Activated CD4-positive, CD25-positive, alpha-beta regulatory T cell treated with anti-CD3 and anti-CD28 coated beads, Interleukin-2, amount 50 U/mL, for 16 hours (primary cell): Measurements from ENCODE around the gene SPDYE2B.
"Not testable (repeated sequence)": the region's sequence is repeated elsewhere in the genome, so short reads cannot be mapped to it uniquely, and the experiment has no call there.

ENCODE experiments used
- DNase-seq: peaks from one replicate; pipeline ENCODE4 v3.0.0-alpha.2; 2020; ENCODE audit warnings: low read depth, low spot score

The SPDYE2B gene

DNA sequence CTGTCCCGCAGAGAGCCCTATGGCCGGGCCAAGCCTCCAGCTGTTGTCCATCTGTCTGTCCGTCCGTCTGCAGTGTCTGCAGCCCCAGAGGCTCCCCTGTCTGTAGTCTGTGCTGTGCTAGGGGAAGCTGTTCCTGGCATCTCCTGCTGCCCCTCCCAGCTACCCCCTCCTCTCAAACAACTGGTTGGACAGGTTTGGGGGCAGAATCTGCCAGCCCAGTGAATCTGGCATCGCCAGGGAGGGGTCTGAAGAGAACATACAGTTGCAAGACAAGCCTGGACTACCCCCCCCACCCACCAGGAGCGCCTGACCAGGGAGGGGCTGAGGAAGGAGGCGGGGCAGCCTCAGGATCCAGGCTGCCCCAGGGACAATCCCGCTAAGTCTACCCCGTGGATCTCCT is 7.4 kb upstream of the SPDYE2B start, which contains the start of gene UPK3BL1:
Gene UPK3BL1 (minus strand): TSS at position 101 of the 400 bp plus-strand sequence. CDS start 50 bp downstream, at position 51.
- DNase-seq, result not testable (repeated sequence)

DNA sequence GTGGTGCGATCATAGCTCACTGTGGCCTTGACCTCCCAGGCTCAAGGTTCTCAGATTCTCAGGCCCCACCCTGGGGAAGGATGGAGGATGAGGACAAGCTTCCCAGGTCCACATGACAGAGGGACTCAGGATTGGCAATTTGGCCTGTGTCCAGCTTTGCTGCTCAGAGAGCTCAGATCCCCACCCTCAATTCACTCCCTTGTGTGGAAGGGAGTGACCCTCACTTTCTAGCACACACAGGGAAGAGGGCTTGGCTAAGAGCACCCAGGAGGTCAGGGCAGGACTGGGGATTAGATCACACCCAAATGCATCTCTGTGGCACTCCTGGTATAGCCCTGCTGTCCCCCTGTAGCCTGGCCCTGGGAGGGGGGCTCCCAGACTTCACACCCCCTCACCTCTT is 6.7 kb upstream of the SPDYE2B start:
- not testable (repeated sequence) for DNase-seq

DNA sequence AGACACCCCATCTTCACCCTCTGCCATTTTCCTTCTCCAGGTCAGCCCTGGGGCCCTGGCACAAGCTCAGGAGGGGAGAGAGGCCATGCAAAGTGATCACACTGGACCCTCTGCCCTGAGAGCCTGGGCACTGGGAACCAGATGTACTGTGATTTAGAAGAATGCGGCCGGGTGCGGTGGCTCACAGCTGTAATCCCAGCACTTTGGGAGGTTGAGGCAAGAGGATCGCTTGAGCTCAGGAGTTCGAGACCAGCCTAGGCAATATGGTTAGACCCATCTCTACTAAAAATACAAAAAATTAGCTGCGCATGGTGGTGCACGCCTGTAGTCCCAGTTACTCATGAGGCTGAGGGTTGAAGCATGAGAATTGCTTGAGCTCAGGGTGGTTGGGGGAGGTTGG is 2.3 kb upstream of the SPDYE2B start:
- not testable (repeated sequence) for DNase-seq

DNA sequence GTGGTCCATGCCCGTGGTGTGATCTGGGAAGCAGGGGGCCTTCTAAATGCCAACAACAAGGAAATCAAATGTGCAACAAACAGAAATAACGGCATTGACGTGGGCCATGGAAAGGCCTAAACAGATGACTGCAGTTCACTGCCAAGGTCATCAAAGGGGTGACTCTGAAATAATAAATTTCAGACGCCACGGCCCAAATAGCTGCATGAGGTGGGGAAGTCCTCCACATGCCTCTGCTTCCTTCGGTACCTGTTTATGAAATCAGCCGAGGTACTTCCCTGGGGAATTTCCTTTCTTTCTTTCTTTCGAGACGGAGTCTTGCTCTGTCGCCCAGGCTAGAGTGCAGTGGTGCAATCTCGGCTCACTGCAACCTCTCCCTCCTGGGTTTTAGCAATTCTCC is 14.6 kb downstream of the SPDYE2B start:
- DNase-seq, result not testable (repeated sequence)

DNA sequence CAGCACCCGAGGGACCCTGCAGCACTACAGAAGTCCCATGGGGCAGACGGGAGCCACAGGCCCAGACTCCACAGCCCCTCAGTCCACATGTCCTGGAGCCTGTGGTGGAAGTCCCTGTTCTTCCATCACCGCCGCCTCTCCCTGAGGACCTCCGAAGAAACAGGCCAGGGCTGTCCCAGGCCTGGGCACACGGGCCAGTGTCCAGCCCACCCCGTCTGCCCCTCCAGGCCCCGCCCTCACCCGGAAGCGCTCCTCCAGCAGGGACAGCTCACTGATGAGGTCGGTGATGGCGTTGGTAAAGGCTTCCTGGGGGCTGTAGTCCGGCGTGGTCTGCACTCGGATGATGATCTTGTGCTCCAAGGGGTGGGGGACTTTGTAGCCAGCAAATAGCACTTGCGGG is 16.7 kb downstream of the SPDYE2B start:
- not testable (repeated sequence) for DNase-seq

DNA sequence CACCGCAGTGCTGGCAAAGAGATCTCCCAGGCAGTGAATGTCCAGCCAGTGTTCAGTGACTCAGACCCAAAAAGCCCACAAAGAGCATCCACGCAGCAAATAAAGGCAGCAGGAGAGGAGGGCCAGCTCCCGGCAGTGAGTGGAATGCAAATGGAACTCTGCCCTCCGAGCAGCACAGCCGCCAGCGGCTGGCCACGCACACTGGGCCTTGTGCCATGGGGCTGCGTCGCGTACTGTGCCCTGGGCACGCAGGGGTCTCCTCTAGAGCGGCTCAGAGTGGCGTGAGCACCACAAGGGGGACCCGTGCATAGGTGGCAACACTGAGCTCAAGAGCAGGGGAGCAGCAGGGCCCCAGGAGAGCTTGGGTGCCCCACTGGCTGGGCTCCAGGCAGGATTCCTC is 17.4 kb downstream of the SPDYE2B start:
- not testable (repeated sequence) for DNase-seq

DNA sequence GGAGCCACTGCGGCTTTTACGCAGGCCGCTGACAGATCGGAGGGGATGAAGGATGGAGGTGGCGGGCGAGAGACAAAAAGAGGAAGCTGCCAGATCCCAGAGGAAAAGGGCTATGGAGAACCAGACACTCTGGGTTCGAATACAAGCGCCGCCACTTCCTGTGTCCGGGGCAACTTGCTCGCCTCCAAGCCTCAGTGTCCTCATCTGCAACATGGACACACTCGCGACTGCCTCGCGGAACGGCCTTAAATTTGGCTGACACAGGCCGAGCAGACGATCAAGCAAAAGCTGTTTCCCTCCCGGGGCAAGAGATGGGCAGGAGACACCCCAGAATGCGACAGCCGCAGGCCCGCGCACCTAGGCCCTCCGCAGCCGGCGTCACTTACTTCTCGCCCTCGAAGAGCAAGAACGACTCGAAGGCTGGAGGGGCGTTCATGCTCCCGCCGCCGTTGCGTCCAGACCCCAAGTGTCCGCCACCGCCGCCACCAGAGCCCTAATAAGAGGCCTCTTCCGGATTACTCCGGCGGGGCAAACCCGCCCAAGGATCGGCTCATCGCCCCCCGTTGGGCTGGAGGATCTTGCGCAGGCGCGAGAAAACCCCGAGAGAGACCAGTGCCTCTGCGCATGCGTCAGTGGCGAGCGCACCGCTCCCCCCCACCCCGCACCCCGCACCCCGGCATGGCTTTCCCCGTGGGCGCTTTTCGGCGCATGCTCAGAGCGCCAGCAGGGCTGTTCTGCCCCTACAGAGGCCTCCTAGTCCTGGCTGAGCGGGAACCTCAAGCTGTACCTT is 21.2 kb downstream of the SPDYE2B start, which contains the start of gene POLR2J2:
Gene POLR2J2 (minus strand): TSS at position 498 of the 790 bp plus-strand sequence. CDS start 62 bp downstream, at position 436.
- not testable (repeated sequence) for DNase-seq

DNA sequence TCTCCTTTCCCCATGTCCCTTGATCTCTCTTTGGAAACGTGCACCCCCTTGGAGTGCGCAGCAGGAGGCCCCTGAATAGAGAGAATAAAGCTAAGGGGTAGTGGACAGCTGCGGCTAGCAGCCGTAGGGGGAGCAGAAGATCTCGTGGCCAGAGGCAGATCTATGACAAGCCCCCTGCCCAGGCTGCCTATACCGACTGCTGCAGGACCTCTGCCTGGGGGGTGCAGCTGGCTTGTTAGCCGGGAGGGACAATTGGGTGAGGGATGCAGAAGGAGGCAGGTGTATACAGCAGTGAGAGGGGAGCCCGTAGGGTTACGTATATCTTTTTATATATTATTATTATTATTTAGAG is 21.8 kb downstream of the SPDYE2B start:
- not testable (repeated sequence) for DNase-seq

DNA sequence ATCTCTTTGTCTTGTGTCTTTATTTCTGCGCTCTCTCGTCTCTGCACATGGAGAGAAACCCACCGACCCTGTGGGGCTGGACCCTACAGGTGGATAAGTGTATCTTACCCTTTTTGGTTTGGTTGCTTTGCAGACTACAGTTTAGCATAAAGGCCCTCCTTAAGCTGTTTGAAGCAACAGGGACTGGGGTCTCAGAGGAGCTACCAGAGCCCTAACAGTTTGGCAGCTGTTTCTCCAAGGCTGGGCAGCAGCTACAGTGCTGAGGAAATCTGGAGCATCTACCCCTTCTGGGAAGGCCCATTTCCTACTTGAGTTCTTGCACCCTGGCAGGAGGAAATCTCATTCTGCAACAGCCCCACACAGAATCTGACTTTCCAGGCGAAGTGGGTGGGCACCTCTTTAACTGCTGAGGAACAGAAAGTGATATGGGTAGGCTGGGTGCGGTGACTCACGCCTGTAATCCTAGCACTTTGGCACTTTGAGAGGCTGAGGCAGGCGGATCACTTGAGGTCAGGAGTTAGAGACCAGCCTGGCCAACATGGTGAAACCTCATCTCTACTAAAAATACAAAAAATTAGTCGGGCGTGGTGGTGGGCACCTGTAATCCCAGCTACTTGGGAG is 23.4 kb downstream of the SPDYE2B start:
- DNase-seq, result not testable (repeated sequence)

DNA sequence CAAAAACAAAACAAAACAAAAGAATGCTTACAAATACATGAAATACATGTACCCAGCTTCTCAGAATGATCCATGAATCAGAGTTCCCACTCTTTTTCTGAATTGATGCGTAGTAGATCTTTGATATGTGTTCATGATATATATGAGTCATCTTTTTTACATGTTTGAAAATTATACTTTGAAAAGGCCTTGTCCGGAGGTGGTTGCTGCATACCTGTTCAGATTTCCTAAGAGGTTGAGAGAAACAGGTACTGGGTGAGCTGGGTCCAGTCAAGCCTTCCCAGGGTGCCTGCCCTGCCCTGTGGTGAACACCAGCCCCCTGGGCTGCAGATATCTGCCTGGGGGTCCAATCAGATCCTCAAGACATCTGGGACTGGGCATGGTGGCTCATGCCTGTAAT is 25.4 kb downstream of the SPDYE2B start:
- DNase-seq, result not testable (repeated sequence)

DNA sequence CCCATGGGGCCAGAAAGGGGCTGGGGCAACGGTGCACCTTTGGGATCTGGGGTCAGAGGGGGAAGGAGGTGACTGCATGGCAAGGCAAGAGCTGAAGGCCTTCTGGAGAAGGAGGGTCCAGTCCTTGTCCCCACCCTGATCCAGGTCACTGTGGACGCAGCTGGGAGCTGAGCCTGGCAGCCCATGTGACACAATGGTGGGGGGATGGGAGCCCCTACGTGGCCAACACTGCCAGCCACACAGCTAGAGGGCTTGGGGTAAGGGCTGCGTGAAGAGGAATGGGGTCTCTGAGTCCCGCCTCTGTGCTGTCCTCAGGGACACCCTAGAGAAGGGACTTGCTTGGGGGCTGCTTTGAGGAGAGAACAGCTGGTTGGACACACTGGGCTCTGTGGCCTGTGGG is 30.7 kb downstream of the SPDYE2B start:
- not testable (repeated sequence) for DNase-seq

DNA sequence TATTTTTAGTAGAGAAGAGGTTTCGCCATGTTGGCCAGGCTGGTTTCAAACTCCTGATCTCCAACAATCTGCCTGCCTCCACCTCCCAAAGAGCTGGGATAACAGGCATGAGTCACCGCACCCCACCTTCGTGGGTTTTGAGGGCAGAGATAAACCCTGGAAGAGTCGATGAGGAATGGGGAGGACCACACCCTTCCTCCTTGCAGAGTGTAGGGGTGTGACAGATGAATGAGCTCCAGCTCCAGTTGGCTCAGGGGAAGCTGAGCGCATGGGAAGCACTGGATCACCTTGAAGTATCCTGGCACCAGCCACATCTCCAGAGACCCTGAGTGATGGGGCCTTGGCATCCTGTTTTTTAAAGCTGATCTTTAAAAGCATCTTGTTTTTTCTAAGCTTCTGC is 32.4 kb downstream of the SPDYE2B start:
- DNase-seq, result not testable (repeated sequence)

DNA sequence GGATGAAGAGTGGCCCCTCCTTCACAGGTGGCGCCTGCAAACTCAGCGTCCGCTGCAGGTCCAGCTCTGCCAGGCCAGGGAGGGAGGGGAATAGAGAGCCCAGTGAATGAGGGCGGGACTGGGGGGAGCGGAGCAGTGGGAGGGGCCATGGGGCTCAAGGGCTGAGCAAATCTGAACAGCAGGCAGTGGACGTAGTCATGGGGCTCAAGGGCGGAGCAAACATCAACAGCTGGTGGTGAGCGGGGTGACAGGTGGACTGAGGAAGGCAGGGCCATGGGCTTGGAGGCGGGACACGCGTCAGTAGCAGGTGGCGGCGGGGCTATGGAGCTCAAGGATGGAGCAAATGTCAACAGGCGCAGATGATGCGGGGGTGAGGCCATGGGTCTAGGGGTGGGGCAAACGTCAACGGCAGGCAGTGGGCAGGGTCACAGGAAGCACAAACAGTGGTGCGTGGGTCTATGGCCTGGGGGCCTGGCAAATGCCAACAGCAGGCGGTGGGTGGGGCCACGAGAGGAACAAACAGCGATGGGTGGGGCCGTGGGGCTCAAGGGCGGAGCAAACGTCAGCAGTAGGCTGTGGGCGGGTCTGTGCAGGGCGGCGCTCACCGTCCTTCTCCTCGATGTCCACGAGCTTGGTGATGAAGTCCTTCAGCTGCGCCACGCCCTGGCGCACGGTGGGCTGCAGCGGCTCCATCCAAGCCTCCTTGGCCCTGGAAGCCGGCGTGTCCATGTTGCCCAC is 38.3 kb downstream of the SPDYE2B start:
- DNase-seq, result not testable (repeated sequence)

DNA sequence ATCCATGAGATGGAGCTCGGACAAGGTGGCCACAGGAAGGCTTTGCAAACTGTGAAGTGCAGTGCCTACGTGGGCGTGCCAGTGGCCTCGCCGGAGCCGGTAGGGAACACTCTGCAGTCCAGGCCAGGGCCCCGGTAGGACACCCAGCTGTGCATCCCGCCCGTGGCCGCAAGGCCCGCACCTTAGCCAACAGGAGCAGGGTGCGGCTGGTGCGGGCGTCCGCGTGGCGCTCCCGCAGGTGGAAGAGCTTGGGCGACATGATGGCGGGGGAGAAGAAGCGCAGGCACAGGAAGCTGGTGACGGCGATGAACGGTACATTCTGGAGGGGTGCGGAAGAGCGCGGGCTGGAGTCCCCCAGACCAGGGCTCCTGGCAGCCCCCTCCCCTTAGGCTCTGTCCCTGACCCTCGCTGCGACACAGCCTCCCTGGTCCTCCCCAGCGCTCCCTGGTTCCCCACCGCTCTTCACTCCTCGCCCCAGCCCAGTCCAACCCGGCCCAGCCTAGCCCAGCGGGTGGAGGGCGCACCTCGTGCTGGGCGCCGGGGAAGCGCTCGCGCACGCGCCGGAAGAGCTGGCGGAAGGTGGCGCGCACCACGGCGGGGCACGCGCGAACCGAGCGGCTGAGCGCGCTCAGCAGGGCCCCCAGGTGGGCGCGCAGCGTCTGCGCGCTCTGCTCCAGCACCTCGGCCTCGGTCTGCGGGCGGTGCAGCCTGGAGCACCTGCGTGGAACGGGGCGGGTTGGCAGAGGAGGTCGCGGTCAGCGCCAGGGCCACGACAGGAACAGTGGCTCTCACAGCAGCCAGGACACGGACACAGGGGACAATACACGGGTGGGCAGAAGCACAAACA is 39.5 kb downstream of the SPDYE2B start:
- not testable (repeated sequence) for DNase-seq

DNA sequence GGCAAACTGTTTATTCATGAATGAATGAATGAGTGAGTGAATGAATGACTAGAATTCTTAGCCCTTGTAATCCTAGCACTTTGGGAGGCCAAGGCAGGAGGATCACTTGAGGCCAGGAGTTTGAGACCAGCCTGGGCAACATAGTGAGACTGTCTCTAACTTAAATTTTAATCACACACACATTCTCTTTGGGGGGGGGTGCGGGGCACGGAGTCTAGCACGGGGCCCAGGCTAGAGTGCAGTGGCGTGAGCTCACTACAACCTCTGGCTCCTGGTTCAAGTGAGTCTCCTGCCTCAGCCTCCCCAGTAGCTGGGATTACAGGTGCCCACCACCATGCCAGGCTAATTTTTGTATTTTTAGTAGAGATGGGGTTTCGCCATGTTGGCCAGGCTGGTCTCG is 40.5 kb downstream of the SPDYE2B start:
- not testable (repeated sequence) for DNase-seq

DNA sequence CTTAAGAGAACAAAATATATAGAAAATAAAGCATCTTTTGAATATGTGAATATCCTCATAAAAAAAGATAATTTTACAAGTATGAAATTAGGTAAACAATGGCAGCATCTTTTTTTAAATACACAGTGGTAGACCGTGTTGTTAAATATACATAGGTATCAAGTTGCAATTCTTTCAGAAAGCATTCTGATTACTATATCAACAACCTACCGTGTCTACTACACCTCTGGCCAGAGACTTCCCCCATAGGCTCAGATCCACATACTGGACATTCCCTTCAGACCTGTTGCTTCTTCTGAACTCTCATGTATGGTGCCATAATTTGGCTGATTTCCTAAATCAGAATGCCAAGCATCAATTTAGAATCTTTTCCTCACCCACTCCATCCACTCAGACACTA is 43.9 kb downstream of the SPDYE2B start:
- not testable (repeated sequence) for DNase-seq

DNA sequence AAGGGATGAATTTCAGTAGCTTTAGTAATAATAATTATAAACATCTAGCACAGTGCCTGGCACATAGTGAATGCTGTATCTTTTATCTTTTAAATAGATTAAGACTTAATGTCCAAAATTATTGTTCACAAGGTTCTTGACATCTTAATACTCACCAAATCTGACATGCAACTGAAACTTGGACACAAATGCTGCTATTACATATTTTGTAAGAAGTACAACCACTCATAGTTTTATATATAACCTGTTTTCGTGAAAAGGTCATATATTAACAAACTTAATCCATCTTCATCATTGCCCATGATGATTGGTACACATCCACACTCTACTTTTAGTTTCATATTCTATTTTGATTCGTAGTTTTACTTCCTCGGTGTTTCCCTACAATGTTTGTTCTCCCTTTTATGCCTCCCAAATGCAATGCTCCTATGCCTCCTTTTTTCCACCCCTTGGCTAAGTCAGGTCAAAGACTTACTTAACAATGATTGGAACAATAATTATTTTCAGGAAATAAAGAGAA is 45.0 kb downstream of the SPDYE2B start:
- not testable (repeated sequence) for DNase-seq

DNA sequence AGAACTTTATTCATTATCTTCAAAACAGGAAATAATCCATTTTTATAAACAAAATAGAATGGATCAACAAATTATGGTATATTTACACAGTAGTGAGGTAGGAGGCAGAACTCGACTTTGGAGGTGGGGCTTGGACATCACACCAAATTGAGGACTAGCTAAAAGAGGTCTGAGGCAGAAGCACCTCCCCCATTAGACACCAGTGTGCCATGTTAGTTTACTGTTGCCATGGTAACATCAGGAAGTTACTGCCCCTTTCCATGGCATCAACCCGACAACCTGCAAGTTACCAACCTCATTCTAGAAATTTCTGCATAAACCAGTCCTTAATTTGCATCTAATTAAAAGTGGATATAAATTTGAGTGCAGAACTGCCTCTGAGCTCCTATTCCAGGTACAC is 45.9 kb downstream of the SPDYE2B start:
- not testable (repeated sequence) for DNase-seq

DNA sequence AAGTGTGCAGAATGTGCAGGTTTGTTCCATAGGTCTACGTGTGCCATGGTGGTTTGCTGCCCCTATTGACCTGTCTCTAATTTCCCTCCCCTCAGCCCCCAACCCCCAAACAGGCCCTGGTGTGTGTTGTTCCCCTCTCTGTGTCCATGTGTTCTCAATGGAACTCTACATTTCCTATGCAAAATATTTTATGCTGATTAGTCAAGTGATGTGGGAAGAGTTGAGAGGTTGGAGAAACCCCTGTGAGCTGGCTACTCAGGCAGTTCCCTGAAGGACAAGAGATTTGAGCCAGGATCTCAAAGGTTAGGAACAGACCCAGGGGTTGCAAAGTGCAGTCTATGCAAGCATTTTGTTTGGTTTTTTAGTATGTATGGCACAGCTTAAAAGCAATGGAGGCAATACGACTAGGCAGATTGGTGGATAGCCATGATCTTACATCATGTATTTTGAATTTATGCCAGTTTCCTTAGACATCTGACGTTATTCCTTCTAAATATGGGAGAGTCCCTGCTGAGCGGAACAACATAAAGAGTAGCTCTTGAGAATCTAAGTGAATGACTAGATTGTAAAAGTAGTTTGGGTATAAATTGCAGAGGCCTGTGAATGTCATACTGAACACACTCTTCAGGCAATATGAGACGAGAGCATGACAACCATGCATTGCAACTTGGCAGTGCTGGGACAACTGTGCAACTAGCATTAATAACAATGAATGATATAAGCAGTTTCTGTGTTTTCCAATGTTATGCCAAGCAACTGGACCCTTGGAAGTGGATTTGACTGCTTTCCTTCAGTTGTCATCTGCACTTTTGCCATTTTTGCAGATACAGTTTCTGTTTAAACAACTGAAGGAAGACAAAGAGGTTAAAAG is 47.8 kb downstream of the SPDYE2B start:
- DNase-seq, result not testable (repeated sequence)
